ENCODE measurements around the gene SARS1. TPM values are rescaled to one million over a fixed set of nuclear protein-coding genes. Genes with fewer than 3 reads are reported as not detected.

Gene SARS1
- total and polyA plus RNA-seq, 2 of the 13 experiments (the other 11 are each of a cell fraction or from before 2014, with no cell fraction given): 103 to 134 TPM

GRCh38 chr1:109282952-109283747 is 69.4 kb downstream of the SARS1 start, which contains the start of gene PSRC1 (continued):
- TF ChIP-seq, protein P1, sequence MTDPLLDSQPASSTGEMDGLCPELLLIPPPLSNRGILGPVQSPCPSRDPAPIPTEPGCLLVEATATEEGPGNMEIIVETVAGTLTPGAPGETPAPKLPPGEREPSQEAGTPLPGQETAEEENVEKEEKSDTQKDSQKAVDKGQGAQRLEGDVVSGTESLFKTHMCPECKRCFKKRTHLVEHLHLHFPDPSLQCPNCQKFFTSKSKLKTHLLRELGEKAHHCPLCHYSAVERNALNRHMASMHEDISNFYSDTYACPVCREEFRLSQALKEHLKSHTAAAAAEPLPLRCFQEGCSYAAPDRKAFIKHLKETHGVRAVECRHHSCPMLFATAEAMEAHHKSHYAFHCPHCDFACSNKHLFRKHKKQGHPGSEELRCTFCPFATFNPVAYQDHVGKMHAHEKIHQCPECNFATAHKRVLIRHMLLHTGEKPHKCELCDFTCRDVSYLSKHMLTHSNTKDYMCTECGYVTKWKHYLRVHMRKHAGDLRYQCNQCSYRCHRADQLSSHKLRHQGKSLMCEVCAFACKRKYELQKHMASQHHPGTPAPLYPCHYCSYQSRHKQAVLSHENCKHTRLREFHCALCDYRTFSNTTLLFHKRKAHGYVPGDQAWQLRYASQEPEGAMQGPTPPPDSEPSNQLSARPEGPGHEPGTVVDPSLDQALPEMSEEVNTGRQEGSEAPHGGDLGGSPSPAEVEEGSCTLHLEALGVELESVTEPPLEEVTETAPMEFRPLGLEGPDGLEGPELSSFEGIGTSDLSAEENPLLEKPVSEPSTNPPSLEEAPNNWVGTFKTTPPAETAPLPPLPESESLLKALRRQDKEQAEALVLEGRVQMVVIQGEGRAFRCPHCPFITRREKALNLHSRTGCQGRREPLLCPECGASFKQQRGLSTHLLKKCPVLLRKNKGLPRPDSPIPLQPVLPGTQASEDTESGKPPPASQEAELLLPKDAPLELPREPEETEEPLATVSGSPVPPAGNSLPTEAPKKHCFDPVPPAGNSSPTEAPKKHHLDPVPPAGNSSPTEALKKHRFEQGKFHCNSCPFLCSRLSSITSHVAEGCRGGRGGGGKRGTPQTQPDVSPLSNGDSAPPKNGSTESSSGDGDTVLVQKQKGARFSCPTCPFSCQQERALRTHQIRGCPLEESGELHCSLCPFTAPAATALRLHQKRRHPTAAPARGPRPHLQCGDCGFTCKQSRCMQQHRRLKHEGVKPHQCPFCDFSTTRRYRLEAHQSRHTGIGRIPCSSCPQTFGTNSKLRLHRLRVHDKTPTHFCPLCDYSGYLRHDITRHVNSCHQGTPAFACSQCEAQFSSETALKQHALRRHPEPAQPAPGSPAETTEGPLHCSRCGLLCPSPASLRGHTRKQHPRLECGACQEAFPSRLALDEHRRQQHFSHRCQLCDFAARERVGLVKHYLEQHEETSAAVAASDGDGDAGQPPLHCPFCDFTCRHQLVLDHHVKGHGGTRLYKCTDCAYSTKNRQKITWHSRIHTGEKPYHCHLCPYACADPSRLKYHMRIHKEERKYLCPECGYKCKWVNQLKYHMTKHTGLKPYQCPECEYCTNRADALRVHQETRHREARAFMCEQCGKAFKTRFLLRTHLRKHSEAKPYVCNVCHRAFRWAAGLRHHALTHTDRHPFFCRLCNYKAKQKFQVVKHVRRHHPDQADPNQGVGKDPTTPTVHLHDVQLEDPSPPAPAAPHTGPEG (CRISPR knock-in tag; IDR thresholded peaks at IDR 0.05): peak; percentile 47
- TF ChIP-seq PCBP1 (IDR thresholded peaks at IDR 0.05; ENCODE audit: borderline replicate concordance, low read depth, low read length) (peak; percentile 34; the same call in 1 of the 2 replicates), HMG20B (CRISPR knock-in tag; conservative IDR thresholded peaks at IDR 0.05) (no peak), MAF1 (CRISPR knock-in tag; IDR thresholded peaks at IDR 0.05; ENCODE audit: borderline replicate concordance) (no peak), ATF4 (CRISPR knock-in tag; IDR thresholded peaks at IDR 0.05) (peak in 1 of 2 experiments; percentile 42; a peak in 1 of 4 replicates), ZMYM2 (CRISPR knock-in tag; IDR thresholded peaks at IDR 0.05) (peak; percentile 82; the same call in 1 of the 2 replicates), HDAC1 (CRISPR knock-in tag; IDR thresholded peaks at IDR 0.05) (peak; percentile 81), E2F1 (CRISPR knock-in tag; IDR thresholded peaks at IDR 0.05) (0 out of 2 replicates have a peak, but pooled peaks have one; percentile 46), STAG1 (CRISPR knock-in tag; IDR thresholded peaks at IDR 0.05) (peak; percentile 20), RXRB (CRISPR knock-in tag; IDR thresholded peaks at IDR 0.05; ENCODE audit: borderline replicate concordance) (peak; percentile 69; the same call in 1 of the 2 replicates), MEIS2 (CRISPR knock-in tag; IDR thresholded peaks at IDR 0.05) (0 out of 2 replicates have a peak, but pooled peaks have one; percentile 56), YEATS4 (CRISPR knock-in tag; IDR thresholded peaks at IDR 0.05; ENCODE audit: borderline replicate concordance) (peak; percentile 82; the same call in 1 of the 2 replicates)
- TF ChIP-seq, protein P2, sequence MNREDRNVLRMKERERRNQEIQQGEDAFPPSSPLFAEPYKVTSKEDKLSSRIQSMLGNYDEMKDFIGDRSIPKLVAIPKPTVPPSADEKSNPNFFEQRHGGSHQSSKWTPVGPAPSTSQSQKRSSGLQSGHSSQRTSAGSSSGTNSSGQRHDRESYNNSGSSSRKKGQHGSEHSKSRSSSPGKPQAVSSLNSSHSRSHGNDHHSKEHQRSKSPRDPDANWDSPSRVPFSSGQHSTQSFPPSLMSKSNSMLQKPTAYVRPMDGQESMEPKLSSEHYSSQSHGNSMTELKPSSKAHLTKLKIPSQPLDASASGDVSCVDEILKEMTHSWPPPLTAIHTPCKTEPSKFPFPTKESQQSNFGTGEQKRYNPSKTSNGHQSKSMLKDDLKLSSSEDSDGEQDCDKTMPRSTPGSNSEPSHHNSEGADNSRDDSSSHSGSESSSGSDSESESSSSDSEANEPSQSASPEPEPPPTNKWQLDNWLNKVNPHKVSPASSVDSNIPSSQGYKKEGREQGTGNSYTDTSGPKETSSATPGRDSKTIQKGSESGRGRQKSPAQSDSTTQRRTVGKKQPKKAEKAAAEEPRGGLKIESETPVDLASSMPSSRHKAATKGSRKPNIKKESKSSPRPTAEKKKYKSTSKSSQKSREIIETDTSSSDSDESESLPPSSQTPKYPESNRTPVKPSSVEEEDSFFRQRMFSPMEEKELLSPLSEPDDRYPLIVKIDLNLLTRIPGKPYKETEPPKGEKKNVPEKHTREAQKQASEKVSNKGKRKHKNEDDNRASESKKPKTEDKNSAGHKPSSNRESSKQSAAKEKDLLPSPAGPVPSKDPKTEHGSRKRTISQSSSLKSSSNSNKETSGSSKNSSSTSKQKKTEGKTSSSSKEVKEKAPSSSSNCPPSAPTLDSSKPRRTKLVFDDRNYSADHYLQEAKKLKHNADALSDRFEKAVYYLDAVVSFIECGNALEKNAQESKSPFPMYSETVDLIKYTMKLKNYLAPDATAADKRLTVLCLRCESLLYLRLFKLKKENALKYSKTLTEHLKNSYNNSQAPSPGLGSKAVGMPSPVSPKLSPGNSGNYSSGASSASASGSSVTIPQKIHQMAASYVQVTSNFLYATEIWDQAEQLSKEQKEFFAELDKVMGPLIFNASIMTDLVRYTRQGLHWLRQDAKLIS (CRISPR knock-in tag; IDR thresholded peaks at IDR 0.05): peak; percentile 57; the same call in 1 of the 2 replicates

All from HepG2 (cell line).